Measurements from ENCODE around the gene VAPB. TPM values are rescaled to one million over a fixed set of nuclear protein-coding genes. Genes with fewer than 3 reads are reported as not detected.
"Not testable (repeated sequence)": the region's sequence is repeated elsewhere in the genome, so short reads cannot be mapped to it uniquely, and the experiment has no call there.

The VAPB gene
- total RNA-seq, 1 donor from 2014 or later = 47.6 TPM

DNA sequence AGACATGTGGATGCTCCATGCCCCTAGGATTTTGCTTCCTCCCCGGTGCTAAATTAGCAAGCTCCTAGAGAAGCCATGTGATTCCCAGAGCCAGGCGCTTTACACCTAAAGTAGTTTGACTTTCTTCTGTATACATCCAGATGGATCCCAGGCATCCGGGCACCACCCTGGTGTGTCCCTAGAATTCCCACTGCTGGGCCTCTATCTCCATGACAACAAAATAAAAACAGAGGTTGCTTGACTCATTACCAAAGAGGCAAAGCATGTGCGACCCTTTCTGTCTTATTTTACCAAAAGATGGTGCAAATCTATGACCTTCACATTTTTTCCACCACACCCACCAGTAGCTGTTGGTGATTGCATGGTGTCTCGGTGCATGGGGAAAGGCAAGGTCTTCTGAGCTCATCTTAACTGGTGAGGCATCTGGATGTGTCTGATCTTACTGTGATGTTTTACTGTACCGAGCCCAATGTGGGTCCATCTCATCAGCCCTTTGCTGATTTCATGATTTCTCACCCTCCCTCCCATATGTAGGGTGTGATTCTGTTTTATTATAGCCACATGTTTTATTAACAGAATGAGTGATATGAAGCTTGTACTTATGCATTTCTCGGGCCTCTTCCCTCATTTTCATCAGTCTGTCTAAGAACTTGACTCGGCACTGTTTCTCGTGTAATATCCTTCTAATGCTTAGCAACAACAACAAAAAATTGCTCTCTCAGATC is 27.4 kb upstream of the VAPB start:
- Mint-ChIP-seq H3K36me3 (ENCODE audit: unreplicated experiment) (peaks cover 56% of the 10 kb centered on the region), H3K4me1 (ENCODE audit: unreplicated experiment) (peaks cover 20% of the 10 kb centered on the region), H3K9me3 (ENCODE audit: unreplicated experiment) (no peaks in the 10 kb centered on the region), H3K4me3 (ENCODE audit: unreplicated experiment) (no peak overlapping the region), H3K27me3 (ENCODE audit: unreplicated experiment) (no peaks in the 10 kb centered on the region), H3K27ac (ENCODE audit: unreplicated experiment) (peak overlapping the region; percentile 82)
- TF ChIP-seq, protein P1, sequence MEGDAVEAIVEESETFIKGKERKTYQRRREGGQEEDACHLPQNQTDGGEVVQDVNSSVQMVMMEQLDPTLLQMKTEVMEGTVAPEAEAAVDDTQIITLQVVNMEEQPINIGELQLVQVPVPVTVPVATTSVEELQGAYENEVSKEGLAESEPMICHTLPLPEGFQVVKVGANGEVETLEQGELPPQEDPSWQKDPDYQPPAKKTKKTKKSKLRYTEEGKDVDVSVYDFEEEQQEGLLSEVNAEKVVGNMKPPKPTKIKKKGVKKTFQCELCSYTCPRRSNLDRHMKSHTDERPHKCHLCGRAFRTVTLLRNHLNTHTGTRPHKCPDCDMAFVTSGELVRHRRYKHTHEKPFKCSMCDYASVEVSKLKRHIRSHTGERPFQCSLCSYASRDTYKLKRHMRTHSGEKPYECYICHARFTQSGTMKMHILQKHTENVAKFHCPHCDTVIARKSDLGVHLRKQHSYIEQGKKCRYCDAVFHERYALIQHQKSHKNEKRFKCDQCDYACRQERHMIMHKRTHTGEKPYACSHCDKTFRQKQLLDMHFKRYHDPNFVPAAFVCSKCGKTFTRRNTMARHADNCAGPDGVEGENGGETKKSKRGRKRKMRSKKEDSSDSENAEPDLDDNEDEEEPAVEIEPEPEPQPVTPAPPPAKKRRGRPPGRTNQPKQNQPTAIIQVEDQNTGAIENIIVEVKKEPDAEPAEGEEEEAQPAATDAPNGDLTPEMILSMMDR (IDR thresholded peaks at IDR 0.05) = no peak
- DNase-seq (ENCODE audit: extremely low spot score, unreplicated experiment) = no peak

DNA sequence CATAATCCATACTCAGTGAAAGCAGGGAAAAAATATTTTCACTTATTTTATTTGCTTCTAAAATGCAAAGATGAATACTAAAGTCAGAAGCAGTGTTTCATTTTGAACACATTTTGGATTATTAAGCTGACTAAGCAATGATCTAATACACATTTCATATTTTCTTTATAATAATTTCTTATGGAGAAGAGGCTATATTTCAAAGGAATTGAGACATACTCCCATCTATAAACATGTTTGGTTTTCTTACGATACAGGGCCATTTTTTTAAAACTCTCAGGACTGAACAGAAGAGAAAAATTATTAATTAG is 26.9 kb upstream of the VAPB start:
- Mint-ChIP-seq H3K27me3 (ENCODE audit: unreplicated experiment) (no peaks in the 10 kb centered on the region), H3K36me3 (ENCODE audit: unreplicated experiment) (peaks cover 56% of the 10 kb centered on the region), H3K4me1 (ENCODE audit: unreplicated experiment) (peaks cover 20% of the 10 kb centered on the region), H3K9me3 (ENCODE audit: unreplicated experiment) (no peaks in the 10 kb centered on the region), H3K27ac (ENCODE audit: unreplicated experiment) (peak overlapping the region; percentile 82), H3K4me3 (ENCODE audit: unreplicated experiment) (no peak overlapping the region)
- DNase-seq (ENCODE audit: extremely low spot score, unreplicated experiment) = no peak
- TF ChIP-seq, protein P1 (IDR thresholded peaks at IDR 0.05) = no peak

- Mint-ChIP-seq H3K9me3 (ENCODE audit: unreplicated experiment) (no peaks in the 10 kb centered on the region), H3K4me1 (ENCODE audit: unreplicated experiment) (peaks cover 20% of the 10 kb centered on the region), H3K4me3 (ENCODE audit: unreplicated experiment) (no peak overlapping the region), H3K27me3 (ENCODE audit: unreplicated experiment) (no peaks in the 10 kb centered on the region), H3K27ac (ENCODE audit: unreplicated experiment) (peak overlapping the region; percentile 28), H3K36me3 (ENCODE audit: unreplicated experiment) (peaks cover 53% of the 10 kb centered on the region)
- TF ChIP-seq, protein P1 (IDR thresholded peaks at IDR 0.05) = no peak
- DNase-seq (ENCODE audit: extremely low spot score, unreplicated experiment) = no peak
Observed at GRCh38 chr20:58362970-58363369, 26.1 kb upstream of the VAPB start.

DNA sequence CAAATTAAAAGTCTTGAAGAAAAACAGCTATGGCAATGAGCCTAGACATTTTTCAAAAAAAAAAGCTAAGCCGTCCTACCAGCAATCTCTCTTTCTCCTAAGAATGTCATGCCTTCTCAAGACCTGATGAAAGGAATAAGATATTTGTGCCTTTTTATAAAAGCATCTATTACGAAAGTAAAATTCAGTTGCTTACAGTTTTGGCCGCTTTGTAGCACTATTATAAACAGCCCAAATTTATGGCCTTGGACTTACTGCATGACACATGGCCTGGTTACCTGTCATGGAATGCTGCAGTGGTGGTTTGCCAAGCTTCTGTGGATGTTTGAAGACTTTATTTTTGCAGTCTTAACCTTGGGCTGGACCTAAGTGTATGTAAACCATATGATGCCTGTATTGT is 22.2 kb upstream of the VAPB start:
- DNase-seq (ENCODE audit: extremely low spot score, unreplicated experiment) = no peak
- peaks cover 7% of the 10 kb centered on the region for H3K4me1 Mint-ChIP-seq (ENCODE audit: unreplicated experiment)
- H3K27ac Mint-ChIP-seq (ENCODE audit: unreplicated experiment) = no peak overlapping the region
- H3K4me3 Mint-ChIP-seq (ENCODE audit: unreplicated experiment) = no peak overlapping the region
- peaks cover 31% of the 10 kb centered on the region for H3K36me3 Mint-ChIP-seq (ENCODE audit: unreplicated experiment)
- no peaks in the 10 kb centered on the region for H3K9me3 Mint-ChIP-seq (ENCODE audit: unreplicated experiment)
- TF ChIP-seq, protein P1 (IDR thresholded peaks at IDR 0.05) = no peak
- no peaks in the 10 kb centered on the region for H3K27me3 Mint-ChIP-seq (ENCODE audit: unreplicated experiment)

GRCh38 chr20:58372806-58373205 is 16.2 kb upstream of the VAPB start:
- Mint-ChIP-seq H3K4me3 (ENCODE audit: unreplicated experiment) (no peak overlapping the region), H3K27ac (ENCODE audit: unreplicated experiment) (no peak overlapping the region), H3K36me3 (ENCODE audit: unreplicated experiment) (no peaks in the 10 kb centered on the region), H3K4me1 (ENCODE audit: unreplicated experiment) (peaks cover 7% of the 10 kb centered on the region), H3K27me3 (ENCODE audit: unreplicated experiment) (no peaks in the 10 kb centered on the region), H3K9me3 (ENCODE audit: unreplicated experiment) (no peaks in the 10 kb centered on the region)
- DNase-seq (ENCODE audit: extremely low spot score, unreplicated experiment) = no peak
- TF ChIP-seq, protein P1 (IDR thresholded peaks at IDR 0.05) = no peak

GRCh38 chr20:58373296-58373695 is 15.7 kb upstream of the VAPB start:
- H3K36me3 Mint-ChIP-seq (ENCODE audit: unreplicated experiment); H3K4me3 Mint-ChIP-seq (ENCODE audit: unreplicated experiment); H3K27me3 Mint-ChIP-seq (ENCODE audit: unreplicated experiment); H3K9me3 Mint-ChIP-seq (ENCODE audit: unreplicated experiment); H3K4me1 Mint-ChIP-seq (ENCODE audit: unreplicated experiment); H3K27ac Mint-ChIP-seq (ENCODE audit: unreplicated experiment); DNase-seq (ENCODE audit: extremely low spot score, unreplicated experiment): not testable (repeated sequence)

All from osteocyte (in vitro differentiated cells).